Neural cell (in vitro differentiated cells): ENCODE results near the gene COL28A1. TPM values are rescaled to one million over a fixed set of nuclear protein-coding genes. Genes with fewer than 3 reads are reported as not detected.

Experiments used
- H2AFZ ChIP-seq: fragments of 200-600, 300-800 bp; sonication (generic), shearing (Covaris generic); 2 replicates; pipeline ENCODE4 v1.6.0; 2014; ENCODE audit warnings: low read depth, mild to moderate bottlenecking, antibody characterized with exemption, low read length, moderate library complexity
- H3F3A ChIP-seq: fragments of 200-600 bp; shearing (Covaris generic); 2 replicates; pipeline ENCODE4 v1.6.1; 2016; ENCODE audit warnings: mild to moderate bottlenecking, moderate library complexity, mixed read lengths, antibody characterized with exemption, low read length; ENCODE audit not compliant: insufficient read depth, poor library complexity, severe bottlenecking
- H3K27ac ChIP-seq: fragments of 200-600, 300-800 bp; sonication (generic), shearing (Covaris generic); 2 replicates; pipeline ENCODE4 v1.5.1; 2014; ENCODE audit warnings: mild to moderate bottlenecking, low read length, moderate library complexity
- H3K27me3 ChIP-seq: fragments of 300-800, 200-600 bp; sonication (generic), shearing (Covaris generic); 2 replicates; pipeline ENCODE4 v1.6.0; 2014; ENCODE audit warnings: mild to moderate bottlenecking, low read depth, low read length, moderate library complexity; ENCODE audit not compliant: insufficient read depth
- H3K36me3 ChIP-seq: fragments of 300-800, 200-600 bp; sonication (generic), shearing (Covaris generic); 2 replicates; pipeline ENCODE4 v1.5.1; 2014; ENCODE audit warnings: mild to moderate bottlenecking, antibody characterized with exemption, low read length, moderate library complexity; ENCODE audit not compliant: insufficient read depth
- H3K4me2 ChIP-seq: fragments of 300-800, 200-600 bp; sonication (generic), shearing (Covaris generic); 2 replicates; pipeline ENCODE4 v1.6.0; 2014; ENCODE audit warnings: mild to moderate bottlenecking, low read length
- H3K4me3 ChIP-seq: fragments of 300-800, 200-600 bp; sonication (generic), shearing (Covaris generic); 2 replicates; pipeline ENCODE4 v1.5.1; 2014; ENCODE audit warnings: mild to moderate bottlenecking, low read length, moderate library complexity
- H3K79me2 ChIP-seq: fragments of 200-600 bp; shearing (Covaris generic); replicated peaks from 2 replicates; pipeline ENCODE4 v1.6.0; 2014; ENCODE audit warnings: mild to moderate bottlenecking, low read length, moderate library complexity; ENCODE audit not compliant: insufficient read depth
- H3K9ac ChIP-seq: fragments of 300-800, 200-600 bp; sonication (generic), shearing (Covaris generic); 2 replicates; pipeline ENCODE4 v1.6.1; 2016; ENCODE audit warnings: mild to moderate bottlenecking, low read length, mixed read lengths
- H3K9me2 ChIP-seq: fragments of 200-600 bp; shearing (Covaris generic); 2 replicates; pipeline ENCODE4 v1.6.1; 2016; ENCODE audit warnings: mild to moderate bottlenecking, low read length, mixed read lengths; ENCODE audit not compliant: insufficient read depth
- H3K9me3 ChIP-seq: fragments of 200-600, 300-800 bp; sonication (generic), shearing (Covaris generic); 2 replicates; pipeline ENCODE4 v1.6.1; 2016; ENCODE audit warnings: mild to moderate bottlenecking, mixed run types, low read length, moderate library complexity, mixed read lengths
- H4K20me1 ChIP-seq: fragments of 200-600 bp; shearing (Covaris generic); 2 replicates; pipeline ENCODE4 v1.6.1; 2016; ENCODE audit warnings: mild to moderate bottlenecking, mixed run types; ENCODE audit not compliant: insufficient read depth
- EP300 ChIP-seq: fragments of 450-650 bp; conservative IDR thresholded peaks from 2 replicates; pipeline ENCODE4 v1.6.1; 2014; ENCODE audit warnings: antibody characterized with exemption, mild to moderate bottlenecking, moderate library complexity; ENCODE audit not compliant: poor library complexity, severe bottlenecking
- EZH2 ChIP-seq: fragments of 200-600, 300-800 bp; shearing (Covaris generic), sonication (generic); IDR thresholded peaks from 2 replicates; pipeline ENCODE4 v1.6.1; 2014; ENCODE audit warnings: antibody characterized with exemption, low read length, borderline replicate concordance, mild to moderate bottlenecking; ENCODE audit not compliant: insufficient read depth, poor library complexity, severe bottlenecking
- MXI1 ChIP-seq: fragments of 450-650 bp; conservative IDR thresholded peaks from 2 replicates; pipeline ENCODE4 v1.6.1; 2014; ENCODE audit warnings: antibody characterized with exemption, mild to moderate bottlenecking; ENCODE audit not compliant: poor library complexity, severe bottlenecking
- POLR2AphosphoS5 ChIP-seq: IDR thresholded peaks from 2 replicates; pipeline ENCODE4 v1.6.1; 2012
- RAD21 ChIP-seq: fragments of 450-650 bp; conservative IDR thresholded peaks from 2 replicates; pipeline ENCODE4 v1.6.1; 2014; ENCODE audit warnings: antibody characterized with exemption, mild to moderate bottlenecking, moderate library complexity
- REST ChIP-seq: IDR thresholded peaks from 2 replicates; pipeline ENCODE4 v1.6.1; 2012; ENCODE audit warnings: borderline replicate concordance
- SMC3 ChIP-seq: fragments of 450-650 bp; conservative IDR thresholded peaks from 2 replicates; pipeline ENCODE4 v1.6.1; 2014; ENCODE audit warnings: antibody characterized with exemption, mild to moderate bottlenecking, moderate library complexity; ENCODE audit not compliant: poor library complexity
- TAF1 ChIP-seq: IDR thresholded peaks from 2 replicates; pipeline ENCODE4 v1.6.1; 2012; ENCODE audit warnings: low read depth
- polyA plus RNA-seq: library from polyadenylated mRNA; depleted of rRNA; stranded (reverse); fragments of >200 nt; gene quantifications from 2 replicates; pipeline ENCODE4 v1.2.3, GENCODE V29; 2014
- TF ChIP-seq, protein P1 (sequence below): fragments of 450-650 bp; IDR thresholded peaks from 2 replicates; pipeline ENCODE4 v1.5.1; 2014; ENCODE audit warnings: antibody characterized with exemption, mild to moderate bottlenecking, moderate library complexity; ENCODE audit not compliant: poor library complexity, severe bottlenecking

The COL28A1 gene
- polyA plus RNA-seq, 1 donor from 2014 or later: 1.0 TPM

GRCh38 chr7:7553386-7553785, 17.7 kb upstream of the COL28A1 start:
- Histone ChIP-seq H3K4me2 (no peak overlapping the region), H3K9ac (no peak overlapping the region), H2AFZ (no peak overlapping the region), H3K36me3 (no peaks in the 10 kb centered on the region), H3K9me3 (no peaks in the 10 kb centered on the region), H3K79me2 (no peaks in the 10 kb centered on the region), H3K27ac (no peak overlapping the region), H3K4me3 (no peak overlapping the region), H3F3A (no peaks in the 10 kb centered on the region), H3K27me3 (no peaks in the 10 kb centered on the region), H4K20me1 (no peaks in the 10 kb centered on the region), H3K9me2 (no peaks in the 10 kb centered on the region)
- TF ChIP-seq EP300 (no peak), REST (no peak), EZH2 (no peak), MXI1 (no peak), RAD21 (no peak), SMC3 (no peak), POLR2AphosphoS5 (no peak), TAF1 (no peak)
- TF ChIP-seq, protein P1, sequence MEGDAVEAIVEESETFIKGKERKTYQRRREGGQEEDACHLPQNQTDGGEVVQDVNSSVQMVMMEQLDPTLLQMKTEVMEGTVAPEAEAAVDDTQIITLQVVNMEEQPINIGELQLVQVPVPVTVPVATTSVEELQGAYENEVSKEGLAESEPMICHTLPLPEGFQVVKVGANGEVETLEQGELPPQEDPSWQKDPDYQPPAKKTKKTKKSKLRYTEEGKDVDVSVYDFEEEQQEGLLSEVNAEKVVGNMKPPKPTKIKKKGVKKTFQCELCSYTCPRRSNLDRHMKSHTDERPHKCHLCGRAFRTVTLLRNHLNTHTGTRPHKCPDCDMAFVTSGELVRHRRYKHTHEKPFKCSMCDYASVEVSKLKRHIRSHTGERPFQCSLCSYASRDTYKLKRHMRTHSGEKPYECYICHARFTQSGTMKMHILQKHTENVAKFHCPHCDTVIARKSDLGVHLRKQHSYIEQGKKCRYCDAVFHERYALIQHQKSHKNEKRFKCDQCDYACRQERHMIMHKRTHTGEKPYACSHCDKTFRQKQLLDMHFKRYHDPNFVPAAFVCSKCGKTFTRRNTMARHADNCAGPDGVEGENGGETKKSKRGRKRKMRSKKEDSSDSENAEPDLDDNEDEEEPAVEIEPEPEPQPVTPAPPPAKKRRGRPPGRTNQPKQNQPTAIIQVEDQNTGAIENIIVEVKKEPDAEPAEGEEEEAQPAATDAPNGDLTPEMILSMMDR: no peak

- no peak for TF ChIP-seq EZH2
- no peak for TF ChIP-seq MXI1
- no peak for TF ChIP-seq REST
- TF ChIP-seq, protein P1: no peak
- TF ChIP-seq TAF1: no peak
- TF ChIP-seq EP300: no peak
- TF ChIP-seq RAD21: no peak
- TF ChIP-seq POLR2AphosphoS5: no peak
- TF ChIP-seq SMC3: no peak
- H3K9me2 ChIP-seq: no peaks in the 10 kb centered on the region
- H3K9me3 ChIP-seq: no peaks in the 10 kb centered on the region
- no peak overlapping the region for H3K9ac ChIP-seq
- no peaks in the 10 kb centered on the region for H3K79me2 ChIP-seq
- H3K27ac ChIP-seq: no peak overlapping the region
- no peak overlapping the region for H2AFZ ChIP-seq
- no peaks in the 10 kb centered on the region for H3K36me3 ChIP-seq
- no peak overlapping the region for H3K4me2 ChIP-seq
- H3K27me3 ChIP-seq: no peaks in the 10 kb centered on the region
- no peak overlapping the region for H3K4me3 ChIP-seq
- no peaks in the 10 kb centered on the region for H3F3A ChIP-seq
- no peaks in the 10 kb centered on the region for H4K20me1 ChIP-seq
Observed at GRCh38 chr7:7552199-7552598, 16.5 kb upstream of the COL28A1 start.
